Caco-2 (cell line): Measurements from ENCODE around the gene PIGH. TPM values are rescaled to one million over a fixed set of nuclear protein-coding genes. Genes with fewer than 3 reads are reported as not detected.

Experiments
- BruUV-seq: library from RNA; stranded (reverse); fragments of 400-500 nt; replicated peaks from 2 replicates; lab custom pipeline; 2021; lab: Mats Ljungman, UMichigan
- CTCF ChIA-PET: fragments of 300-600 bp; sonication (Branson Sonifier 250); formaldehyde crosslinking; loops from one replicate; lab custom pipeline; 2022; ENCODE audit warnings: antibody characterized with exemption; lab: Charles Lee
- POLR2A ChIA-PET: fragments of 300-600 bp; sonication (Branson Sonifier 250); formaldehyde crosslinking; loops from one replicate; lab custom pipeline; 2022; ENCODE audit warnings: antibody characterized with exemption; lab: Charles Lee
- DNase-seq, 2 experiments: peaks; one replicate each; pipeline versions ENCODE4 v3.0.0 to v3.0.0-alpha.2; 2020 to 2022
- H3K27me3 ChIP-seq: replicated peaks from 2 replicates; pipeline ENCODE4 v1.6.0; 2011; ENCODE audit warnings: low read length; ENCODE audit not compliant: control insufficient read depth, insufficient read depth
- H3K36me3 ChIP-seq: 2 replicates; pipeline ENCODE4 v1.5.1; 2011; ENCODE audit warnings: low read length; ENCODE audit not compliant: control insufficient read depth, insufficient read depth
- H3K4me1 ChIP-seq: fragments of 250-450 bp; sonication (Bioruptor Pico); 2 replicates; pipeline ENCODE4 v1.5.1; 2020; ENCODE audit warnings: mild to moderate bottlenecking
- H3K4me3 ChIP-seq: 2 replicates; pipeline ENCODE4 v1.5.1; 2011; ENCODE audit warnings: low read depth, mild to moderate bottlenecking, control low read depth, low read length
- H3K9me3 ChIP-seq: fragments of 250-450 bp; sonication (Bioruptor Pico); 2 replicates; pipeline ENCODE4 v1.5.1; 2020; ENCODE audit warnings: mild to moderate bottlenecking, moderate library complexity
- H3K27ac Mint-ChIP-seq: one replicate; pipeline ENCODE4 v1.8.0; 2022; ENCODE audit warnings: mixed read lengths; ENCODE audit not compliant: unreplicated experiment
- H3K27me3 Mint-ChIP-seq: one replicate; pipeline ENCODE4 v1.8.0; 2022; ENCODE audit warnings: mixed read lengths; ENCODE audit not compliant: insufficient read depth, unreplicated experiment
- H3K36me3 Mint-ChIP-seq: one replicate; pipeline ENCODE4 v1.8.0; 2022; ENCODE audit warnings: mild to moderate bottlenecking, mixed read lengths; ENCODE audit not compliant: insufficient read depth, unreplicated experiment
- H3K4me1 Mint-ChIP-seq: one replicate; pipeline ENCODE4 v1.8.0; 2022; ENCODE audit warnings: low read depth, mixed read lengths; ENCODE audit not compliant: unreplicated experiment
- H3K4me3 Mint-ChIP-seq: one replicate; pipeline ENCODE4 v1.8.0; 2022; ENCODE audit warnings: mild to moderate bottlenecking, moderate library complexity, mixed read lengths; ENCODE audit not compliant: unreplicated experiment
- H3K9me3 Mint-ChIP-seq: one replicate; pipeline ENCODE4 v1.8.0; 2022; ENCODE audit warnings: mixed read lengths; ENCODE audit not compliant: unreplicated experiment
- CTCF ChIP-seq, 2 experiments: fragments of 200-600 bp in 1 of 2; IDR thresholded peaks; 1 replicate in 1 of 2; 2 replicates in 1 of 2; pipeline versions ENCODE4 v1.5.1 to v1.8.0; 2011 to 2022; ENCODE audit warnings: antibody characterized with exemption in 1 of 2, control low read depth in 1 of 2, inconsistent platforms in 1 of 2, low read depth in 1 of 2, low read length in 1 of 2, mild to moderate bottlenecking in 1 of 2, moderate library complexity in 1 of 2; ENCODE audit not compliant: insufficient read depth in 1 of 2, severe bottlenecking in 1 of 2, unreplicated experiment in 1 of 2
- intact Hi-C: fragments of 100-400 bp; cut with micrococcal nuclease; formaldehyde crosslinking; loops from one replicate; pipeline ENCODE4 v1.10.0; 2022; ENCODE audit not compliant: unreplicated experiment
- total RNA-seq: library from RNA; stranded (reverse); gene quantifications from 2 replicates; pipeline ENCODE4 v1.2.3, GENCODE V29; 2022

Gene PIGH
- total RNA-seq, 1 experiment from 2014 or later = 20.4 TPM

- POLR2A ChIA-PET = interaction anchor here (0.7 to 1.7 kb wide), 8 partner anchors 20 to 85 kb away, joined by 3 to 7 read pairs (median 4); partner anchors contain the start of genes PIGH and RDH11
- peak within 1 kb of the TSS; percentile 90 for H3K4me3 Mint-ChIP-seq
- Histone ChIP-seq H3K9me3 (no peaks in the 10 kb centered on the region), H3K4me1 (peaks cover 5% of the 10 kb centered on the region; the same call in 1 of the 2 replicates), H3K36me3 (no peaks in the 10 kb centered on the region), H3K27me3 (no peaks in the 10 kb centered on the region), H3K4me3 (peak within 1 kb of the TSS; percentile 63)
- H3K27me3 Mint-ChIP-seq = peaks cover 2% of the 10 kb centered on the region
- intact Hi-C loops = loop anchor here (1.0 to 2.0 kb wide), 6 partner anchors 19 to 85 kb away; partner anchors contain the start of genes PIGH, RDH11 and VTI1B
- H3K27ac Mint-ChIP-seq = peak within 1 kb of the TSS; percentile 97
- no TSS peak for BruUV-seq
- peak in 1 of 2 experiments; percentile 26 for TF ChIP-seq CTCF (IDR thresholded peaks at IDR 0.05; ENCODE audit: insufficient read depth in 1 of 2, low read depth in 1 of 2, low read length in 1 of 2, severe bottlenecking in 1 of 2, unreplicated experiment in 1 of 2)
- H3K36me3 Mint-ChIP-seq = peaks cover 14% of the 10 kb centered on the region
- H3K4me1 Mint-ChIP-seq = peaks cover 16% of the 10 kb centered on the region
- peak; percentile 99 for DNase-seq
- CTCF ChIA-PET = interaction anchor here (0.7 to 3.0 kb wide), 7 partner anchors 19 to 85 kb away, joined by 3 to 47 read pairs (median 7); partner anchors contain the start of gene PIGH
- no peaks in the 10 kb centered on the region for H3K9me3 Mint-ChIP-seq
These were observed 19.6 kb upstream of the PIGH start, which contains the start of gene ARG2 for GRCh38 chr14:67619446-67620216. TSS of gene ARG2 (plus strand) at chr14:67619920. CDS start at chr14:67619978, 58 bp downstream.

GRCh38 chr14:67618617-67619063 is 18.6 kb upstream of the PIGH start:
- ChIA-PET CTCF (interaction anchor here (1.0 to 3.0 kb wide), 5 partner anchors 19 to 86 kb away, joined by 3 to 47 read pairs (median 14); partner anchors contain the start of gene PIGH), POLR2A (interaction anchor here (0.7 to 1.5 kb wide), 3 partner anchors 48 to 86 kb away, joined by 3 to 6 read pairs (median 4); partner anchors contain the start of gene RDH11)
- Histone ChIP-seq H3K36me3 (no peaks in the 10 kb centered on the region), H3K4me1 (peaks cover 5% of the 10 kb centered on the region; the same call in 1 of the 2 replicates), H3K4me3 (no peak overlapping the region), H3K27me3 (no peaks in the 10 kb centered on the region), H3K9me3 (no peaks in the 10 kb centered on the region)
- Mint-ChIP-seq H3K36me3 (peaks cover 14% of the 10 kb centered on the region), H3K27me3 (peaks cover 2% of the 10 kb centered on the region), H3K27ac (peak overlapping the region; percentile 97), H3K4me1 (peaks cover 16% of the 10 kb centered on the region), H3K9me3 (no peaks in the 10 kb centered on the region), H3K4me3 (peak overlapping the region; percentile 90)
- peak in 1 of 2 experiments; percentile 69 for DNase-seq
- BruUV-seq = no TSS peak
- intact Hi-C loops = loop anchor here (1.0 to 2.0 kb wide), 7 partner anchors 18 to 86 kb away; partner anchors contain the start of genes PIGH, RDH11 and VTI1B
- TF ChIP-seq CTCF (IDR thresholded peaks at IDR 0.05; ENCODE audit: insufficient read depth in 1 of 2, low read depth in 1 of 2, low read length in 1 of 2, severe bottlenecking in 1 of 2, unreplicated experiment in 1 of 2) = peak; percentile 66 to 73

- Histone ChIP-seq H3K4me1 (no peaks in the 10 kb centered on the region), H3K27me3 (no peaks in the 10 kb centered on the region), H3K4me3 (no peak overlapping the region), H3K36me3 (no peaks in the 10 kb centered on the region), H3K9me3 (no peaks in the 10 kb centered on the region)
- Mint-ChIP-seq H3K4me3 (no peak overlapping the region), H3K4me1 (no peaks in the 10 kb centered on the region), H3K9me3 (no peaks in the 10 kb centered on the region), H3K27ac (no peak overlapping the region), H3K36me3 (no peaks in the 10 kb centered on the region), H3K27me3 (peaks cover 2% of the 10 kb centered on the region)
- no TSS peak for BruUV-seq
- ChIA-PET CTCF (interaction anchor here (0.8 kb wide), 1 partner anchor 11 kb away, joined by 4 read pairs; the partner anchor contains the start of gene PIGH), POLR2A (no interaction called here)
- no peak for TF ChIP-seq CTCF (IDR thresholded peaks at IDR 0.05; ENCODE audit: insufficient read depth in 1 of 2, low read depth in 1 of 2, low read length in 1 of 2, severe bottlenecking in 1 of 2, unreplicated experiment in 1 of 2)
- intact Hi-C loops = no loop called here
- DNase-seq = no peak
These were observed 10.4 kb upstream of the PIGH start for GRCh38 chr14:67610491-67610890.
